Cardiac muscle cell (in vitro differentiated cells and primary cell): Measurements from ENCODE around the gene SLITRK4. TPM values are rescaled to one million over a fixed set of nuclear protein-coding genes. Genes with fewer than 3 reads are reported as not detected.

ENCODE experiments used
- DNase-seq, 2 donors: peaks; one replicate each; pipeline versions ENCODE4 v3.0.0 to v3.0.0-alpha.2; 2010 to 2017; ENCODE audit warnings: low read depth in 1 of 2, low spot score in 1 of 2
- H3K27ac ChIP-seq: fragments of 200-600 bp; sonication (generic); 2 replicates; pipeline ENCODE4 v1.5.1; 2016
- H3K27me3 ChIP-seq: fragments of 200-600 bp; sonication (generic); 2 replicates; pipeline ENCODE4 v1.6.0; 2016; ENCODE audit warnings: control low read depth
- H3K36me3 ChIP-seq: fragments of 200-600 bp; sonication (generic); 2 replicates; pipeline ENCODE4 v1.5.1; 2016; ENCODE audit warnings: control low read depth
- H3K4me1 ChIP-seq: fragments of 200-600 bp; sonication (generic); 2 replicates; pipeline ENCODE4 v1.8.1; 2017; ENCODE audit warnings: low read depth, mild to moderate bottlenecking, mixed run types
- H3K4me3 ChIP-seq: fragments of 200-600 bp; sonication (generic); 2 replicates; pipeline ENCODE4 v1.5.1; 2016; ENCODE audit warnings: mild to moderate bottlenecking
- H3K9me3 ChIP-seq: fragments of 200-600 bp; sonication (generic); 2 replicates; pipeline ENCODE4 v1.5.1; 2017; ENCODE audit warnings: low read depth, mild to moderate bottlenecking, control low read depth
- polyA plus RNA-seq: library from polyadenylated mRNA; unstranded; fragments of >200 nt; fragmentation: Nextera tagmentation; extraction: Ambion mirVana; gene quantifications from 2 replicates; pipeline ENCODE4 v1.2.1, GENCODE V29; 2016
- total RNA-seq: library from RNA; depleted of rRNA; stranded (reverse); fragments of >200 nt; gene quantifications from 2 replicates; pipeline ENCODE4 v1.2.3, GENCODE V29; 2016
- TF ChIP-seq, protein P1 (sequence below): IDR thresholded peaks from 2 replicates; pipeline ENCODE4 v1.5.1; 2012; ENCODE audit warnings: low read depth, mild to moderate bottlenecking, low read length

The SLITRK4 gene
- total and polyA plus RNA-seq, 2 experiments from 2014 or later, result 2.0 to 5.7 TPM

DNA sequence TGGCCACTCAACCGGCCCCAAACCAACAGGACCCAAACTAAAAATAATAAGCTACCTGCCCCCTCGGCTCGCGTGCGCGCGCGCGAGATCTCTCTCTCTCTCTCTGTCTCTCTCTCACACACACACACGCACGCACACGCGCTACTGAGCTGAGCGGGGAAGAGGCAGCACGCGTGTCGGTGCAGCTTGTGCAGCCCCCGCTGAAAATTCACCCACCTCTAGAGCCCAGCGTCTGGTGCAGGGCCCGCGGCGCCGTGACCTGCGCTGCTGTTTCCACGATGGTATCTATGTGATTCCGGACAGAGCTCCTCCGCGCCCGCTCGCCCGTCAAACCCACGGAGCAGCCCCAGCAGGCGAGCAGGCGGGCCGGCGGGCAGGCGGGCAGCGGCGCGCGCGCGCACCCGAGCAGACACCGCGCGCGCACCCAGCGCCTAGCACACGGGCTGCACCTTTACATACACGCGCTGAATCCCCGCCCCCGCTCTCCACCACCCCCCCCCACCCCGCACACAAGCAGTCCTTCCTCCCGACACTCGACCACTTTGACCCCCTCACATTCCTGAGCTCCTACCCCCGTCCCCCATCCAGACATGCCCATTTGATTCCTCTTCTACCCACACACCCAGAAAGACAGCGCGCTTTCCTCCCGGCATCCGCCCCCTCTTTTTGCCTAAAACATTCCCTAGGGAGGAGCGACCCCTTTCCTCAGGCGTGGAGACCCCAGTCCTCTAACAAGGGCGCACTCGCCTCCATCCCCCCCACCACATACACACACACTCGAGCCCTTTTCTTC is 1.0 kb downstream of the SLITRK4 start:
- H3K27me3 ChIP-seq, result no peaks in the 10 kb centered on the region
- TF ChIP-seq, protein P1, sequence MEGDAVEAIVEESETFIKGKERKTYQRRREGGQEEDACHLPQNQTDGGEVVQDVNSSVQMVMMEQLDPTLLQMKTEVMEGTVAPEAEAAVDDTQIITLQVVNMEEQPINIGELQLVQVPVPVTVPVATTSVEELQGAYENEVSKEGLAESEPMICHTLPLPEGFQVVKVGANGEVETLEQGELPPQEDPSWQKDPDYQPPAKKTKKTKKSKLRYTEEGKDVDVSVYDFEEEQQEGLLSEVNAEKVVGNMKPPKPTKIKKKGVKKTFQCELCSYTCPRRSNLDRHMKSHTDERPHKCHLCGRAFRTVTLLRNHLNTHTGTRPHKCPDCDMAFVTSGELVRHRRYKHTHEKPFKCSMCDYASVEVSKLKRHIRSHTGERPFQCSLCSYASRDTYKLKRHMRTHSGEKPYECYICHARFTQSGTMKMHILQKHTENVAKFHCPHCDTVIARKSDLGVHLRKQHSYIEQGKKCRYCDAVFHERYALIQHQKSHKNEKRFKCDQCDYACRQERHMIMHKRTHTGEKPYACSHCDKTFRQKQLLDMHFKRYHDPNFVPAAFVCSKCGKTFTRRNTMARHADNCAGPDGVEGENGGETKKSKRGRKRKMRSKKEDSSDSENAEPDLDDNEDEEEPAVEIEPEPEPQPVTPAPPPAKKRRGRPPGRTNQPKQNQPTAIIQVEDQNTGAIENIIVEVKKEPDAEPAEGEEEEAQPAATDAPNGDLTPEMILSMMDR, result no peak
- H3K27ac ChIP-seq, result no peak overlapping the region
- H3K4me3 ChIP-seq, result peak overlapping the region; percentile 55
- no peaks in the 10 kb centered on the region for H3K4me1 ChIP-seq
- H3K9me3 ChIP-seq, result no peaks in the 10 kb centered on the region
- peak; percentile 51 to 53 for DNase-seq
- no peaks in the 10 kb centered on the region for H3K36me3 ChIP-seq

DNA sequence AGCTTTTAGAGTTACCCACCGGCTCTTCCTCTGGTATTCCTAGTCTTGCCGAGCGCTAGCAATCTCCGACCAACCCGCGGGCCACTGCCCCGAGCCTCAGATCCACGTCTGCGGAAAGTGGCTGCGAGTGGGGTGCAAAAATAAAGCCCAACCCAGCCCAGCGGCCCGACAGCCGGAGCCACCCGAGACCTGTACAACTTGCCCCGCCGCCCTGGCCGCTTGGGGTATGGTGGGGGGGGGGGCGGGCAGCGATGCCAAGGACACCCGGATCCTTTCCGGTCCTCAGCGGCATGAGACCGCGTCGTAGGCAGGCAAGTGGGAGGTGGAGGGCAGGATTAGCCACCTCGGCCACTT is 1.6 kb downstream of the SLITRK4 start:
- Histone ChIP-seq H3K4me3 (peak overlapping the region; percentile 55), H3K27me3 (no peaks in the 10 kb centered on the region), H3K4me1 (no peaks in the 10 kb centered on the region), H3K36me3 (no peaks in the 10 kb centered on the region), H3K27ac (no peak overlapping the region), H3K9me3 (no peaks in the 10 kb centered on the region)
- TF ChIP-seq, protein P1, result no peak
- DNase-seq, result peak in 1 of 2 donors; percentile 25

DNA sequence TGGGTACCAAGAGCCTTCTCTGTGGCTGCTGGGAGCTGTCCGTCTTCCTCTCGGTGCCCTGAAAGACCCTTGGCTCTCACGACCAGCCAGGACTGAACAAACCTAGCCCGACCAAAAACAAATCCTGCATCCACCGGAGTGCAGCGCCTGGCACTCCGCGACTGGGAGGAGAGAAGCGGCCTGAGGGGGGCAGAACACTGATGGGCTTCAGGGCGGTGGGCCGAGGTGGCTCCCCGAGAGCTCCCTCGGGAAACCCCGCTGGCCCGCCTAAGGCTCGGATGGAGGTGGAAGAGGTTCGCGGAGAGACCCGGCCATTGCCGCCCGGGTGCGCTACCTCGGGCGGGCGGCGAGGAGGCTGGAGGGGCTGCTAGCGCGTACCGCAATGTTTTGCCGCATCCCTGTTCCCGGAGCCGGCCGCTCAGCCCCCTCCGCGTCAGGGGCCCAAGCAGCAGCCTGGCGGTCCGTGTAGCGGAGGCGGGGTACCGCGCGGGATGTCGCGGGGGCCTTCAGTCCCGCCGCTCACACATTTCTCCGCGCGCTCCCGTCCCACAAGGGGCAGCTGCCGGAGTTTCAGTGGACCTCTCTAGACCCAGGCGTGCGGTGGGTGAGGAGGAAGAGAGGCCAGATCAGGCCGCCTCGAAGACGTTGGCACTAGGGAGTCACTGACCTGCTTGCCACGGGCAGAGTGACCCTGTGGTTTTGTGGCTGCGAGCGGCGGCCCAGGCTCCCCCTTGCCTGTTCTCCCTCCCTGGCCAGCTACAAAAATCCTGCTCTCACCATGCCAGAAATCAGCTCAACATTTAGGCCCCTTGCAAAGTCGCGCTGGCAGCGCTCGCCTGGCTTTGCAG is 2.2 kb downstream of the SLITRK4 start:
- peak overlapping the region; percentile 55 for H3K4me3 ChIP-seq
- H3K27ac ChIP-seq, result no peak overlapping the region
- no peaks in the 10 kb centered on the region for H3K9me3 ChIP-seq
- H3K27me3 ChIP-seq, result no peaks in the 10 kb centered on the region
- no peaks in the 10 kb centered on the region for H3K4me1 ChIP-seq
- TF ChIP-seq, protein P1, result no peak
- peak; percentile 25 for DNase-seq
- H3K36me3 ChIP-seq, result no peaks in the 10 kb centered on the region

DNA sequence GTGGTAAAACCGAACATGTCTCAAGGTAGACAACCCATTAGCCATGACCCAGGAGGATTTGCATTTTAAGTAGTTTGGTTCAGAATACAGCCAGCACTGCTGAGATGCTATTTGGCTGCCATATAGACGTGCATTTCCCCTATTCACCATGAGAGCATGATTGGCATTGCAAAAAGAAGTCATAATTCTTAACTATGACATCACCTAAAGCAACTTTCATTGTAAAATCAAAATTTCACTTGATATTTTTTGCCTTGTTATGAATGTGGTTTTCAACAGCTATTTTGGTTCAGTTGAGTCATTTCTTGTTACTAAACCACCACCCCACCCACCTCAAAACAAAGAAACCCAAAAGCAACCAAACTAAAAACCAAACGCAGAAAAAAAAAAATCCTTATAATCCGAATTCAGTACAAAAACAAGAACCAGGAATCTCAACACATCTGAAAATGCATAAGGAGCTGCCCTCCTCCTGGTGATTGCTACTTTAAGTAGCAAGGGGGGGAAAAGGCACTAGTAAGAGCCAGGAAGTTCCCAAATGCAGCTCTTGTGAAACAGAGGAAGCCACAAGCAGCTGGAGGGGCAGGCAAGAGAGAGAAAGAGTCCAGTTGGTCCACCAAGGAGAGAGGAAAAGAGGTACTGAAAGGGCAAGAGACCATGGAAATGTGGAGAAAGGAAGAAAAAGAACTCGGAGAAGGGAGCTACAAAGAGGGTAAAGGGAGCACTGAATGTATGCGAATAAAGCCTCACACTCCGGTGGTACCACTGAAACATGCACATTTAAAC is 3.1 kb downstream of the SLITRK4 start:
- H3K4me3 ChIP-seq, result peak overlapping the region; percentile 55
- TF ChIP-seq, protein P1, result no peak

DNA sequence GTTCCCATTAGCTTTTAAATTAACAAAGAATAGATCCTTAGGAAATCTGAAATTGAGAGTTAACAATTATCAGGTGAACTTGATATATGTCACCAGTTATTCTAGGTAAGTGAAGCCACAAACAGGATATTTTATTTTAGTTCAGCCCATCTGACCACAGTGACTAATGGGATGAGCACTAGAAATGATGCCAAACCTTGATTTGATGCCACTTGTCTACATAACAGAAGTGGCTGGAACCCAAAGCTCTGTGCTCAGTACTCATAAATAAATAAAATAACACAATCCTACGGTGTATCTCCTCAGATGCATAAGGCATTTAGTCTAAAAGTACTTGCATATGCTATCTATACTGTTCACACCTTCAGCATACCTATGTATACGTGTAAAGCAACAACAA is 12.2 kb downstream of the SLITRK4 start:
- H3K4me3 ChIP-seq, result no peak overlapping the region
- no peaks in the 10 kb centered on the region for H3K27me3 ChIP-seq
- no peaks in the 10 kb centered on the region for H3K4me1 ChIP-seq
- H3K9me3 ChIP-seq, result no peaks in the 10 kb centered on the region
- TF ChIP-seq, protein P1, result no peak
- DNase-seq, result no peak
- no peak overlapping the region for H3K27ac ChIP-seq
- H3K36me3 ChIP-seq, result no peaks in the 10 kb centered on the region

More for the DNA sequence above, 3.1 kb downstream of the SLITRK4 start:
- Histone ChIP-seq H3K4me1 (no peaks in the 10 kb centered on the region), H3K27me3 (no peaks in the 10 kb centered on the region), H3K27ac (no peak overlapping the region), H3K36me3 (no peaks in the 10 kb centered on the region), H3K9me3 (no peaks in the 10 kb centered on the region)
- DNase-seq, result peak; percentile 1 to 80
